ENCODE data around the gene RASGRF2.

The RASGRF2 gene

DNA sequence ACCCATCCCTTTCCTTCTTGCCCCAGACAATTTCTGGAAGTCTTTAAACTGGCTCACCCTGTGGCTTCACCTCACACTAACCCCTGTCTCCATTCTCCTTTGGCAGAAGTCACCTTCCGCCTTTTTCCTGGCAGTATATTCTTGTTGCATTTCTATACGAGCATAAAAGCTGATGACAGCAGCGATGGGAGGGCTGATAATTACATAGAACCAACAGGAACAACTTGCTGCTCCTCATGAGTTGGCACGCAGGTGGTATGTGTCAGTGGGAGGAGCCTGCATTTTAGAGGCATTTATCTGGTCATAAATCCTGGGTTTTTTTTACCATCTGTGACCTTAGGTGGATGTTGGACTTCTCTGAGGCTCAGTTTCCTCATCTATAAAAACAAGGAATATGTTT, 211.6 kb downstream of the RASGRF2 start:
- Histone ChIP-seq H3K4me1 (ENCODE audit: control insufficient read depth, low read length) (no peaks in the 10 kb centered on the region), H3K36me3 (ENCODE audit: control insufficient read depth, low read length) (no peaks in the 10 kb centered on the region), H3K4me2 (ENCODE audit: low read length) (no peak overlapping the region), H3F3A (ENCODE audit: control insufficient read depth, insufficient read depth) (no peaks in the 10 kb centered on the region), H3K9me2 (replicated peaks; ENCODE audit: control insufficient read depth, low read length) (no peaks in the 10 kb centered on the region), H3K9me3 (ENCODE audit: control insufficient read depth, insufficient read depth, low read length) (no peaks in the 10 kb centered on the region), H3K79me2 (ENCODE audit: control insufficient read depth, low read length) (no peaks in the 10 kb centered on the region), H3K27ac (ENCODE audit: low read depth, low read length) (no peak overlapping the region), H3K27me3 (ENCODE audit: control insufficient read depth, low read length) (peaks cover 7% of the 10 kb centered on the region; the same call in 1 of the 2 replicates), H3K4me3 (ENCODE audit: low read length) (no peak overlapping the region), H4K20me1 (ENCODE audit: control insufficient read depth, insufficient read depth, low read depth, low read length) (no peaks in the 10 kb centered on the region)
- no peak for TF ChIP-seq EZH2phosphoT487 (IDR thresholded peaks at IDR 0.05; ENCODE audit: borderline replicate concordance, low read length)
- TF ChIP-seq, protein P1, sequence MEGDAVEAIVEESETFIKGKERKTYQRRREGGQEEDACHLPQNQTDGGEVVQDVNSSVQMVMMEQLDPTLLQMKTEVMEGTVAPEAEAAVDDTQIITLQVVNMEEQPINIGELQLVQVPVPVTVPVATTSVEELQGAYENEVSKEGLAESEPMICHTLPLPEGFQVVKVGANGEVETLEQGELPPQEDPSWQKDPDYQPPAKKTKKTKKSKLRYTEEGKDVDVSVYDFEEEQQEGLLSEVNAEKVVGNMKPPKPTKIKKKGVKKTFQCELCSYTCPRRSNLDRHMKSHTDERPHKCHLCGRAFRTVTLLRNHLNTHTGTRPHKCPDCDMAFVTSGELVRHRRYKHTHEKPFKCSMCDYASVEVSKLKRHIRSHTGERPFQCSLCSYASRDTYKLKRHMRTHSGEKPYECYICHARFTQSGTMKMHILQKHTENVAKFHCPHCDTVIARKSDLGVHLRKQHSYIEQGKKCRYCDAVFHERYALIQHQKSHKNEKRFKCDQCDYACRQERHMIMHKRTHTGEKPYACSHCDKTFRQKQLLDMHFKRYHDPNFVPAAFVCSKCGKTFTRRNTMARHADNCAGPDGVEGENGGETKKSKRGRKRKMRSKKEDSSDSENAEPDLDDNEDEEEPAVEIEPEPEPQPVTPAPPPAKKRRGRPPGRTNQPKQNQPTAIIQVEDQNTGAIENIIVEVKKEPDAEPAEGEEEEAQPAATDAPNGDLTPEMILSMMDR (IDR thresholded peaks at IDR 0.05; ENCODE audit: low read depth, low read length, poor library complexity, severe bottlenecking): no peak

DNA sequence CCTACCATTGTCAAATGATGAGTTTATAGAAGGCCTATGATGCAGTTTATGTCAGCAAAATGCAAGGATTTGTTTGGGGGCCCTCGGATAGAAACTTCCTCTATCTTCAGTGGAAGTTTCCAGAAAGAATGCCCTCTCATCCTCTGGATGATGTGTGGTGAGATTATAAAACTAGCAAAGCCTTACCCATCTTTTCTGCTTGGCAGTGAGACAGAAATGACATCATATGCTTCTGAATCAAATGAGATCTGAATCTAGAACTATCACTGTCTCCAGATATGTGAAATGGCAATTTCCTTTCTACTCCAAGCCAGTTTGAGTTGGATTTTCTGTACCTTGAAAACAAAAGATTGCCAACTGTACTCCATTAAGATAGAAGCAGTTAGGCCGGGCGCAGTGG, 212.5 kb downstream of the RASGRF2 start:
- H3K4me3 ChIP-seq (ENCODE audit: low read length): no peak overlapping the region
- H3K79me2 ChIP-seq (ENCODE audit: control insufficient read depth, low read length): no peaks in the 10 kb centered on the region
- H3K4me2 ChIP-seq (ENCODE audit: low read length): no peak overlapping the region
- no peak overlapping the region for H3K27ac ChIP-seq (ENCODE audit: low read depth, low read length)
- H3K27me3 ChIP-seq (ENCODE audit: control insufficient read depth, low read length): peaks cover 7% of the 10 kb centered on the region; the same call in 1 of the 2 replicates
- H3K36me3 ChIP-seq (ENCODE audit: control insufficient read depth, low read length): no peaks in the 10 kb centered on the region
- H3K4me1 ChIP-seq (ENCODE audit: control insufficient read depth, low read length): no peaks in the 10 kb centered on the region
- H3K9me3 ChIP-seq (ENCODE audit: control insufficient read depth, insufficient read depth, low read length): no peaks in the 10 kb centered on the region
- TF ChIP-seq EZH2phosphoT487 (IDR thresholded peaks at IDR 0.05; ENCODE audit: borderline replicate concordance, low read length): no peak
- TF ChIP-seq, protein P1 (IDR thresholded peaks at IDR 0.05; ENCODE audit: low read depth, low read length, poor library complexity, severe bottlenecking): no peak
- no peaks in the 10 kb centered on the region for H3F3A ChIP-seq (ENCODE audit: control insufficient read depth, insufficient read depth)
- H4K20me1 ChIP-seq (ENCODE audit: control insufficient read depth, insufficient read depth, low read depth, low read length): no peaks in the 10 kb centered on the region
- no peaks in the 10 kb centered on the region for H3K9me2 ChIP-seq (replicated peaks; ENCODE audit: control insufficient read depth, low read length)

DNA sequence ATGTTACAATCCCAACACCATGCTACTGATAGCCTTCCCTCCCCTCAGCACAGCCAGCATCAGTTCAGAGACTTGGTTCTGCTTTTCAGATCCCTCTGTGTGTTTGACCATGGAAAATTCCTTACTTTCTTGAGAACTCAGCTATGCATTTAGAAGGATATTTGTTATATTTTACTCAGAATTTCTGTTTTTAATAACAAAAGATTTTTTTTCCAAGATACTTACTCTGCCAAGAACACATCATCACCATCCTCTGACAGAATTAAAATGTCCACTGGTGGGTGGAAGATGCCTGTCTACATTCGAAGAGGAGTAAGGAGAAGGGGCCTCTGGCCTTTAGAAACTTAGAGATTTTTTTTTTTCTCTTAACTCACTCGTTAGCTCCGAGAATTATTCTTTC, 216.9 kb downstream of the RASGRF2 start:
- Histone ChIP-seq H3K4me1 (ENCODE audit: control insufficient read depth, low read length) (peaks cover 19% of the 10 kb centered on the region), H3K27ac (ENCODE audit: low read depth, low read length) (no peak overlapping the region), H4K20me1 (ENCODE audit: control insufficient read depth, insufficient read depth, low read depth, low read length) (no peaks in the 10 kb centered on the region), H3K36me3 (ENCODE audit: control insufficient read depth, low read length) (no peaks in the 10 kb centered on the region), H3K9me2 (replicated peaks; ENCODE audit: control insufficient read depth, low read length) (no peaks in the 10 kb centered on the region), H3K27me3 (ENCODE audit: control insufficient read depth, low read length) (peaks cover 7% of the 10 kb centered on the region; the same call in 1 of the 2 replicates), H3K79me2 (ENCODE audit: control insufficient read depth, low read length) (no peaks in the 10 kb centered on the region), H3F3A (ENCODE audit: control insufficient read depth, insufficient read depth) (no peaks in the 10 kb centered on the region), H3K4me3 (ENCODE audit: low read length) (no peak overlapping the region), H3K4me2 (ENCODE audit: low read length) (no peak overlapping the region), H3K9me3 (ENCODE audit: control insufficient read depth, insufficient read depth, low read length) (no peaks in the 10 kb centered on the region)
- TF ChIP-seq, protein P1 (IDR thresholded peaks at IDR 0.05; ENCODE audit: low read depth, low read length, poor library complexity, severe bottlenecking): no peak
- TF ChIP-seq EZH2phosphoT487 (IDR thresholded peaks at IDR 0.05; ENCODE audit: borderline replicate concordance, low read length): no peak
